ENCODE data around the gene CPT1C. TPM values are rescaled to one million over a fixed set of nuclear protein-coding genes. Genes with fewer than 3 reads are reported as not detected.

Gene CPT1C
- total and polyA plus RNA-seq, 2 of the 8 experiments (the other 6 are each of a cell fraction or from before 2014, with no cell fraction given), result 79.6 to 91.8 TPM

- peak overlapping the region; percentile 98 for H4K91ac ChIP-seq (replicated peaks; ENCODE audit: insufficient read length, low read length)
- H3K18ac ChIP-seq (ENCODE audit: extremely low read depth, low read length), result peak overlapping the region; percentile 89
- H2AK5ac ChIP-seq (ENCODE audit: low read depth, low read length), result no peak overlapping the region
- peaks cover 17 to 50% of the 10 kb centered on the region in 2 experiments for H3K79me2 ChIP-seq (ENCODE audit: control insufficient read depth in 1 of 2, insufficient read depth in 2 of 2, low read length in 2 of 2)
- H3K79me1 ChIP-seq (ENCODE audit: low read depth, low read length), result peaks cover 6% of the 10 kb centered on the region
- peak overlapping the region; percentile 94 for H4K5ac ChIP-seq (ENCODE audit: insufficient read length, low read depth, low read length)
- H3K56ac ChIP-seq (replicated peaks; ENCODE audit: insufficient read length, low read depth, low read length), result peak overlapping the region; percentile 32
- H4K8ac ChIP-seq (ENCODE audit: extremely low read depth, insufficient read depth, low read length), result peak overlapping the region; percentile 83; the same call in 1 of the 2 replicates
- DNase-seq (ENCODE audit: low read depth in 1 of 2, low spot score in 2 of 2) (peak; percentile 72 to 97), FAIRE-seq (peak; percentile 36)
- H3K4me2 ChIP-seq (ENCODE audit: insufficient read depth in 1 of 2, low read depth in 2 of 2, low read length in 2 of 2), result peak overlapping the region; percentile 58 to 76
- POLR2A ChIA-PET (ENCODE audit: partially characterized antibody), result interaction anchor here (0.6 to 14.5 kb wide), 21 partner anchors 12 to 251 kb away, joined by 3 to 275 read pairs (median 5); partner anchors contain the start of genes ADM5, ATF5, BCL2L12 and CPT1C
- H2AFZ ChIP-seq (ENCODE audit: low read length), result no peak overlapping the region
- H2BK15ac ChIP-seq (ENCODE audit: low read length), result no peak overlapping the region
- H3K27ac ChIP-seq (ENCODE audit: low read depth, low read length), result peak overlapping the region; percentile 100
- H3K23ac ChIP-seq (ENCODE audit: insufficient read length), result no peak overlapping the region
- no peaks in the 10 kb centered on the region for H3K27me3 ChIP-seq (replicated peaks in 1 of 4; ENCODE audit: control insufficient read depth in 3 of 4, extremely low read depth in 1 of 4, insufficient read depth in 3 of 4, low read length in 3 of 4)
- no peak overlapping the region for H3K14ac ChIP-seq (ENCODE audit: insufficient read length)
- H4K20me1 ChIP-seq (replicated peaks in 1 of 2; ENCODE audit: control insufficient read depth in 1 of 2, insufficient read depth in 2 of 2, low read length in 2 of 2), result peaks cover 17 to 31% of the 10 kb centered on the region in 2 experiments
- peak overlapping the region; percentile 66 to 100 (median 96) for H3K9ac ChIP-seq (replicated peaks in 1 of 4; ENCODE audit: extremely low read depth in 1 of 4, low read depth in 3 of 4, low read length in 3 of 4)
- H3K23me2 ChIP-seq (ENCODE audit: low read depth, low read length), result peaks cover 4% of the 10 kb centered on the region
- H3K36me3 ChIP-seq (ENCODE audit: control insufficient read depth in 2 of 4, insufficient read depth in 4 of 4, low read length in 3 of 4), result peaks cover 10 to 20% (median 16%) of the 10 kb centered on the region in 4 experiments
- peak overlapping the region; percentile 82 to 99 (median 86) for H3K4me3 ChIP-seq (ENCODE audit: extremely low read depth in 1 of 4, insufficient read depth in 2 of 4, low read depth in 3 of 4, low read length in 4 of 4)
- H3K9me3 ChIP-seq (ENCODE audit: insufficient read depth in 2 of 2, low read depth in 1 of 2, low read length in 1 of 2), result no peaks in the 10 kb centered on the region
- H3K4me1 ChIP-seq (replicated peaks in 1 of 4; ENCODE audit: control insufficient read depth in 3 of 4, insufficient read depth in 4 of 4, low read length in 3 of 4), result peaks cover 2 to 17% (median 10%) of the 10 kb centered on the region in 4 experiments
- CTCF ChIA-PET (ENCODE audit: partially characterized antibody), result interaction anchor here (0.6 to 2.6 kb wide), 10 partner anchors 10 to 116 kb away, joined by 3 to 11 read pairs (median 5); partner anchors contain the start of genes CPT1C and RRAS
- peak overlapping the region; percentile 98 for H3K4ac ChIP-seq (replicated peaks; ENCODE audit: insufficient read length, low read depth, low read length)
- peak overlapping the region; percentile 13 for H2BK120ac ChIP-seq (replicated peaks; ENCODE audit: low read depth, low read length)
- no peak overlapping the region for H2BK12ac ChIP-seq (ENCODE audit: low read depth, low read length)
- peak overlapping the region; percentile 99 for H2BK5ac ChIP-seq (ENCODE audit: low read depth, low read length)
- WGBS, 2 experiments (ENCODE audit: extremely low coverage in 1 of 2, insufficient coverage in 1 of 2, insufficient read length in 1 of 2, insufficient replicate concordance in 2 of 2, low coverage in 1 of 2, low lambda C conversion rate in 2 of 2, missing lambda C conversion rate in 1 of 2), result 6% methylated on average over 21 of the region's 21 CpGs; no CpG with 5 or more reads in 1 of the 2 experiments
- H2BK20ac ChIP-seq (ENCODE audit: low read length), result no peak overlapping the region
- TF ChIP-seq SP1 (IDR thresholded peaks at IDR 0.05; ENCODE audit: low read depth, low read length) (peak; percentile 76), RXRA (IDR thresholded peaks at IDR 0.05; ENCODE audit: insufficient read depth, low read depth, low read length) (0 out of 2 replicates have a peak, but pooled peaks have one; percentile 37), ZNF274 (IDR thresholded peaks at IDR 0.05; ENCODE audit: borderline replicate concordance, extremely low read depth, low read length) (no peak), USF2 (IDR thresholded peaks at IDR 0.05; ENCODE audit: low read length) (no peak), HDAC2 (IDR thresholded peaks at IDR 0.05; ENCODE audit: borderline replicate concordance in 1 of 2, low read depth in 2 of 2, low read length in 2 of 2) (peak in 1 of 2 experiments; percentile 49; a peak in 1 of 4 replicates), RFX5 (IDR thresholded peaks at IDR 0.05; ENCODE audit: borderline replicate concordance, low read depth, low read length) (no peak), RAD21 (IDR thresholded peaks at IDR 0.05 in 1 of 2, conservative IDR thresholded peaks at IDR 0.05 in 1 of 2; ENCODE audit: low read depth in 2 of 2, low read length in 2 of 2) (peak; percentile 60 to 68; a peak in 3 of 4 replicates), POLR2AphosphoS5 (IDR thresholded peaks at IDR 0.05; ENCODE audit: low read depth, low read length) (peak; percentile 15)
Measured at GRCh38 chr19:49677901-49678674, 12.8 kb upstream of the CPT1C start.

Measured in H1 (cell line).